Hepatocyte (in vitro differentiated cells): ENCODE results near the gene ANKRD55. TPM values are rescaled to one million over a fixed set of nuclear protein-coding genes. Genes with fewer than 3 reads are reported as not detected.
A peak's percentile ranks its signal among the peaks of the same experiment; 100 is the strongest.

Source experiments
- DNase-seq: peaks from one replicate; pipeline ENCODE4 v3.0.0-alpha.2; 2016; ENCODE audit warnings: low spot score
- H2AFZ ChIP-seq: fragments of 200-600 bp; sonication (generic); 2 replicates; pipeline ENCODE4 v1.6.0; 2016; ENCODE audit warnings: antibody characterized with exemption, mild to moderate bottlenecking
- H3K27ac ChIP-seq: fragments of 200-600 bp; sonication (generic); 2 replicates; pipeline ENCODE4 v1.5.1; 2016; ENCODE audit warnings: mild to moderate bottlenecking
- H3K27me3 ChIP-seq: fragments of 200-600 bp; sonication (generic); 2 replicates; pipeline ENCODE4 v1.6.1; 2016
- H3K36me3 ChIP-seq: fragments of 200-600 bp; sonication (generic); replicated peaks from 2 replicates; pipeline ENCODE4 v1.5.1; 2016; ENCODE audit warnings: low read depth; ENCODE audit not compliant: insufficient read depth
- H3K4me1 ChIP-seq: fragments of 200-600 bp; sonication (generic); 2 replicates; pipeline ENCODE4 v1.5.1; 2016; ENCODE audit warnings: mild to moderate bottlenecking, moderate library complexity; ENCODE audit not compliant: insufficient read depth
- H3K4me2 ChIP-seq: fragments of 200-600 bp; sonication (generic); 2 replicates; pipeline ENCODE4 v1.6.0; 2016
- H3K4me3 ChIP-seq: fragments of 200-600 bp; sonication (generic); 2 replicates; pipeline ENCODE4 v1.5.1; 2016; ENCODE audit warnings: mild to moderate bottlenecking
- H3K79me2 ChIP-seq: fragments of 200-600 bp; sonication (generic); 2 replicates; pipeline ENCODE4 v1.6.0; 2017; ENCODE audit warnings: mild to moderate bottlenecking
- H3K9me2 ChIP-seq: fragments of 200-600 bp; sonication (generic); replicated peaks from 2 replicates; pipeline ENCODE4 v1.6.0; 2017; ENCODE audit warnings: mild to moderate bottlenecking; ENCODE audit not compliant: insufficient read depth
- H3K9me3 ChIP-seq: fragments of 200-600 bp; sonication (generic); 2 replicates; pipeline ENCODE4 v1.5.1; 2016; ENCODE audit warnings: low read depth, mild to moderate bottlenecking
- H4K20me1 ChIP-seq: fragments of 200-600 bp; sonication (generic); 2 replicates; pipeline ENCODE4 v1.6.0; 2016; ENCODE audit warnings: mild to moderate bottlenecking; ENCODE audit not compliant: insufficient read depth, poor library complexity, severe bottlenecking
- EZH2 ChIP-seq: fragments of 200-600 bp; sonication (generic); IDR thresholded peaks from 2 replicates; pipeline ENCODE4 v1.6.1; 2016; ENCODE audit warnings: antibody characterized with exemption, mild to moderate bottlenecking, borderline replicate concordance
- EZH2phosphoT487 ChIP-seq: fragments of 200-600 bp; sonication (generic); IDR thresholded peaks from one replicate; pipeline ENCODE4 v1.6.1; 2018; ENCODE audit warnings: antibody characterized with exemption, mild to moderate bottlenecking, low read depth, moderate library complexity; ENCODE audit not compliant: unreplicated experiment, severe bottlenecking
- WGBS: methylation state at CpG from one replicate; pipeline ENCODE4 v1.1.6; 2016; ENCODE audit warnings: low lambda C conversion rate; ENCODE audit errors: missing lambda C conversion rate; 5-methylcytosine and 5-hydroxymethylcytosine counted together
- polyA plus RNA-seq: library from polyadenylated mRNA; unstranded; fragments of >200 nt; fragmentation: Nextera tagmentation; extraction: Ambion mirVana; gene quantifications from 2 replicates; pipeline ENCODE4 v1.2.1, GENCODE V29; 2016
- total RNA-seq: library from RNA; depleted of rRNA; stranded (reverse); fragments of >200 nt; gene quantifications from 2 replicates; pipeline ENCODE4 v1.2.3, GENCODE V29; 2014
- TF ChIP-seq, protein P1 (sequence below): fragments of 200-600 bp; sonication (generic); IDR thresholded peaks from 2 replicates; pipeline ENCODE4 v1.5.1; 2016; ENCODE audit warnings: antibody characterized with exemption, mild to moderate bottlenecking; ENCODE audit not compliant: poor library complexity

Gene ANKRD55
- total and polyA plus RNA-seq, 2 experiments from 2014 or later: 0.20 to 0.31 TPM

- Histone ChIP-seq H3K9me3 (no peaks in the 10 kb centered on the region), H3K9me2 (no peaks in the 10 kb centered on the region), H3K4me3 (no peak overlapping the region), H3K4me1 (peaks cover 34% of the 10 kb centered on the region), H3K27me3 (no peaks in the 10 kb centered on the region), H2AFZ (no peak overlapping the region), H3K4me2 (no peak overlapping the region), H3K36me3 (no peaks in the 10 kb centered on the region), H4K20me1 (no peaks in the 10 kb centered on the region), H3K27ac (peak overlapping the region; percentile 64), H3K79me2 (no peaks in the 10 kb centered on the region)
- 86% methylated on average over 2 of the region's 2 CpGs for WGBS
- no peak for DNase-seq
- TF ChIP-seq, protein P1, sequence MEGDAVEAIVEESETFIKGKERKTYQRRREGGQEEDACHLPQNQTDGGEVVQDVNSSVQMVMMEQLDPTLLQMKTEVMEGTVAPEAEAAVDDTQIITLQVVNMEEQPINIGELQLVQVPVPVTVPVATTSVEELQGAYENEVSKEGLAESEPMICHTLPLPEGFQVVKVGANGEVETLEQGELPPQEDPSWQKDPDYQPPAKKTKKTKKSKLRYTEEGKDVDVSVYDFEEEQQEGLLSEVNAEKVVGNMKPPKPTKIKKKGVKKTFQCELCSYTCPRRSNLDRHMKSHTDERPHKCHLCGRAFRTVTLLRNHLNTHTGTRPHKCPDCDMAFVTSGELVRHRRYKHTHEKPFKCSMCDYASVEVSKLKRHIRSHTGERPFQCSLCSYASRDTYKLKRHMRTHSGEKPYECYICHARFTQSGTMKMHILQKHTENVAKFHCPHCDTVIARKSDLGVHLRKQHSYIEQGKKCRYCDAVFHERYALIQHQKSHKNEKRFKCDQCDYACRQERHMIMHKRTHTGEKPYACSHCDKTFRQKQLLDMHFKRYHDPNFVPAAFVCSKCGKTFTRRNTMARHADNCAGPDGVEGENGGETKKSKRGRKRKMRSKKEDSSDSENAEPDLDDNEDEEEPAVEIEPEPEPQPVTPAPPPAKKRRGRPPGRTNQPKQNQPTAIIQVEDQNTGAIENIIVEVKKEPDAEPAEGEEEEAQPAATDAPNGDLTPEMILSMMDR: no peak
- TF ChIP-seq EZH2 (no peak), EZH2phosphoT487 (no peak)
Measured at GRCh38 chr5:56054666-56055065, 178.5 kb downstream of the ANKRD55 start.

DNA sequence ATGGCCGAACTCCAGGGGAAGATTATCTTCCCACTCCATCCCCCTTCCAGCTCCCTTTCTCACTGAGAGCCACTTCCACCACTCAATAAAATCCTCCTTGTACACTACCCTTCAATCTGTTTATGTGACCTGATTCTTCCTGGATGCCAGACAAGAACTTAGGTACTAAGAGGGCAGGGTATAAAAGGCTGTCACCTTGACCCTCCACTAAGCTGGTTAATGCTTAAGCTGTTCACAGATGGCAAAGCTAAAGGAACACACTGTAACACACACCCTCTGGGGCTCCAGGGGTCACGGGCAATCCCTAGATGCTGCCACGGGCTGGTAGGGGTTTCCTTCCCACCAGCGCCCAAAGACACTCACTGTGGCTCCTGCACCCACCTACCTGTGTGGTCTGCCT, 179.8 kb downstream of the ANKRD55 start:
- Histone ChIP-seq H3K27me3 (no peaks in the 10 kb centered on the region), H3K79me2 (no peaks in the 10 kb centered on the region), H2AFZ (no peak overlapping the region), H3K36me3 (no peaks in the 10 kb centered on the region), H3K4me3 (no peak overlapping the region), H3K27ac (peak overlapping the region; percentile 42), H3K9me3 (no peaks in the 10 kb centered on the region), H3K9me2 (no peaks in the 10 kb centered on the region), H4K20me1 (no peaks in the 10 kb centered on the region), H3K4me2 (no peak overlapping the region), H3K4me1 (peaks cover 22% of the 10 kb centered on the region)
- 93% methylated on average over 4 of the region's 4 CpGs for WGBS
- TF ChIP-seq, protein P1: no peak
- no peak for TF ChIP-seq EZH2phosphoT487
- no peak for DNase-seq

DNA sequence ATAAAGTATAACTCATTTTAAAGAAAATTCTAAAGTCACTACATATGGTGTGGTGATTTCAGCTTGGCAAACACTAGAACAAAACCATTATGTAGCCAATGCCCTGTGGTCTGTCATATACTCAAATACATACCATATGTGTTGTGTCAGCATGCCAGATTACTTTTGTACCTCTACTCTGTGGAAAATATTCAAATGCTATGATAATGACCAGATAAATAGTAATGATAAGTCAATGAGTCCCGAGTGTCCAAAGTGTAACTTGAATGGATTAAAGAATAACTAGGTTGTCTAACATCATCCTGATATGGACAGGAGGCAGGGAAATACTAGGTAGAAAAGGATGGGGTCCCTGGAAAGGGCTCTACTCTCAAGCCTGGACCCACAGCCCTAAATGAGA, 180.4 kb downstream of the ANKRD55 start:
- Histone ChIP-seq H3K79me2 (no peaks in the 10 kb centered on the region), H3K9me2 (no peaks in the 10 kb centered on the region), H3K27ac (peak overlapping the region; percentile 42), H3K9me3 (no peaks in the 10 kb centered on the region), H3K27me3 (no peaks in the 10 kb centered on the region), H3K36me3 (no peaks in the 10 kb centered on the region), H3K4me1 (peaks cover 18% of the 10 kb centered on the region), H4K20me1 (no peaks in the 10 kb centered on the region), H3K4me3 (no peak overlapping the region), H2AFZ (no peak overlapping the region), H3K4me2 (peak overlapping the region; percentile 21)
- WGBS: 55% methylated on average over 1 of the region's 1 CpG
- TF ChIP-seq, protein P1: no peak
- TF ChIP-seq EZH2phosphoT487 (no peak), EZH2 (no peak)
- no peak for DNase-seq
